Endodermal cell (in vitro differentiated cells): ENCODE measurements around the gene PAK1. TPM values are rescaled to one million over a fixed set of nuclear protein-coding genes. Genes with fewer than 3 reads are reported as not detected.

Experiments
- DNase-seq: peaks from one replicate; pipeline ENCODE4 v3.0.0-alpha.2; 2017
- H3K27ac ChIP-seq: 2 replicates; pipeline ENCODE4 v1.5.1; 2013; ENCODE audit warnings: mild to moderate bottlenecking, low read depth, low read length, moderate library complexity
- H3K27me3 ChIP-seq: 2 replicates; pipeline ENCODE4 v1.6.1; 2013; ENCODE audit warnings: mild to moderate bottlenecking, low read length, moderate library complexity; ENCODE audit not compliant: insufficient read depth, control insufficient read depth, poor library complexity, severe bottlenecking
- H3K36me3 ChIP-seq: 2 replicates; pipeline ENCODE4 v1.7.0; 2013; ENCODE audit warnings: mild to moderate bottlenecking, low read length, moderate library complexity; ENCODE audit not compliant: control insufficient read depth, insufficient read depth
- H3K4me1 ChIP-seq: one replicate; pipeline ENCODE4 v1.7.0; 2013; ENCODE audit warnings: low read length; ENCODE audit not compliant: control insufficient read depth, insufficient read depth
- H3K4me3 ChIP-seq: 2 replicates; pipeline ENCODE4 v1.5.1; 2013; ENCODE audit warnings: mild to moderate bottlenecking, low read length, moderate library complexity
- H3K9ac ChIP-seq: 2 replicates; pipeline ENCODE4 v1.6.1; 2013; ENCODE audit warnings: mild to moderate bottlenecking, low read length, moderate library complexity; ENCODE audit not compliant: poor library complexity, severe bottlenecking; ENCODE audit errors: extremely low read depth
- H3K9me3 ChIP-seq: 2 replicates; pipeline ENCODE4 v1.6.1; 2013; ENCODE audit warnings: mild to moderate bottlenecking, low read length, moderate library complexity; ENCODE audit not compliant: control insufficient read depth
- H3K27ac Mint-ChIP-seq: 2 replicates; pipeline ENCODE4 v1.8.0; 2020; ENCODE audit warnings: mixed read lengths
- H3K27me3 Mint-ChIP-seq: 2 replicates; pipeline ENCODE4 v1.8.0; 2021; ENCODE audit warnings: mild to moderate bottlenecking, mixed read lengths; ENCODE audit not compliant: insufficient read depth
- H3K36me3 Mint-ChIP-seq: 2 replicates; pipeline ENCODE4 v1.8.0; 2020; ENCODE audit warnings: low read depth, mixed read lengths
- H3K4me1 Mint-ChIP-seq: 2 replicates; pipeline ENCODE4 v1.8.0; 2020; ENCODE audit warnings: mixed read lengths
- H3K4me3 Mint-ChIP-seq: 2 replicates; pipeline ENCODE4 v1.8.0; 2020; ENCODE audit warnings: mild to moderate bottlenecking, moderate library complexity, mixed read lengths
- H3K9me3 Mint-ChIP-seq: 2 replicates; pipeline ENCODE4 v1.8.0; 2020; ENCODE audit warnings: mild to moderate bottlenecking, mixed read lengths
- CTCF ChIP-seq: fragments of 200-600 bp; sonication (generic); conservative IDR thresholded peaks from 2 replicates; pipeline ENCODE4 v1.5.0; 2021; ENCODE audit warnings: antibody characterized with exemption, mild to moderate bottlenecking
- WGBS, 2 experiments: methylation state at CpG; one replicate each; pipeline versions ENCODE4 v1.1.5 to v1.1.7; 2013; ENCODE audit warnings: missing lambda C conversion rate in 2 of 2, mixed read lengths in 1 of 2; ENCODE audit not compliant: insufficient coverage in 1 of 2, insufficient read length in 1 of 2; 5-methylcytosine and 5-hydroxymethylcytosine counted together
- total RNA-seq, 2 donors: library from RNA; stranded (reverse); fragmentation: NEBNext Ultra II Directional in 1 of 2; extraction: Animal tissue kit (Norgen Biotek cat#: 25700) in 1 of 2; gene quantifications; 2 replicates in 1 of 2; 3 replicates in 1 of 2; pipeline ENCODE4 v1.2.1, GENCODE V29; 2021

The PAK1 gene
- total RNA-seq, 2 donors from 2014 or later, result 91.3 to 94.9 TPM

GRCh38 chr11:77448269-77448668 is 25.6 kb downstream of the PAK1 start:
- Histone ChIP-seq H3K4me1 (peaks cover 8% of the 10 kb centered on the region), H3K36me3 (peaks cover 9% of the 10 kb centered on the region), H3K4me3 (no peak overlapping the region), H3K9me3 (no peaks in the 10 kb centered on the region), H3K27ac (no peak overlapping the region), H3K27me3 (no peaks in the 10 kb centered on the region), H3K9ac (no peak overlapping the region)
- H3K36me3 Mint-ChIP-seq, result peaks cover 11% of the 10 kb centered on the region
- peaks cover 59% of the 10 kb centered on the region for H3K4me1 Mint-ChIP-seq
- H3K9me3 Mint-ChIP-seq, result no peaks in the 10 kb centered on the region
- no peaks in the 10 kb centered on the region for H3K27me3 Mint-ChIP-seq
- no peak for DNase-seq
- 100% methylated on average over 1 of the region's 2 CpGs; no CpG with 5 or more reads in 1 of the 2 experiments for WGBS, 2 experiments
- no peak overlapping the region for H3K27ac Mint-ChIP-seq
- no peak overlapping the region for H3K4me3 Mint-ChIP-seq
- no peak for TF ChIP-seq CTCF

- no peaks in the 10 kb centered on the region for H3K9me3 Mint-ChIP-seq
- WGBS, 2 experiments, result 98 to 100% methylated on average over 3 to 5 of the region's 8 CpGs
- H3K4me3 ChIP-seq, result no peak overlapping the region
- no peaks in the 10 kb centered on the region for H3K27me3 Mint-ChIP-seq
- no peak overlapping the region for H3K27ac Mint-ChIP-seq
- H3K27me3 ChIP-seq, result no peaks in the 10 kb centered on the region
- H3K9me3 ChIP-seq, result no peaks in the 10 kb centered on the region
- H3K4me1 Mint-ChIP-seq, result peaks cover 60% of the 10 kb centered on the region
- H3K36me3 Mint-ChIP-seq, result peaks cover 3% of the 10 kb centered on the region
- H3K9ac ChIP-seq, result no peak overlapping the region
- H3K36me3 ChIP-seq, result peaks cover 5% of the 10 kb centered on the region
- no peak overlapping the region for H3K27ac ChIP-seq
- no peak for TF ChIP-seq CTCF
- peaks cover 8% of the 10 kb centered on the region for H3K4me1 ChIP-seq
- no peak for DNase-seq
- H3K4me3 Mint-ChIP-seq, result no peak overlapping the region
Observed at GRCh38 chr11:77446911-77447629, 26.8 kb downstream of the PAK1 start.

GRCh38 chr11:77444261-77444660 is 29.6 kb downstream of the PAK1 start:
- no peaks in the 10 kb centered on the region for H3K36me3 ChIP-seq
- H3K27me3 ChIP-seq, result no peaks in the 10 kb centered on the region
- DNase-seq, result no peak
- Mint-ChIP-seq H3K4me3 (no peak overlapping the region), H3K9me3 (no peaks in the 10 kb centered on the region), H3K27ac (no peak overlapping the region), H3K36me3 (no peaks in the 10 kb centered on the region), H3K4me1 (peaks cover 59% of the 10 kb centered on the region), H3K27me3 (no peaks in the 10 kb centered on the region)
- H3K9me3 ChIP-seq, result no peaks in the 10 kb centered on the region
- 88% methylated on average over 4 of the region's 7 CpGs; no CpG with 5 or more reads in 1 of the 2 experiments for WGBS, 2 experiments
- no peak overlapping the region for H3K27ac ChIP-seq
- peaks cover 3% of the 10 kb centered on the region for H3K4me1 ChIP-seq
- H3K4me3 ChIP-seq, result no peak overlapping the region
- TF ChIP-seq CTCF, result no peak
- H3K9ac ChIP-seq, result no peak overlapping the region
